ENCODE data around the gene DOCK2. TPM values are rescaled to one million over a fixed set of nuclear protein-coding genes. Genes with fewer than 3 reads are reported as not detected.

DOCK2 gene
- total RNA-seq, 1 experiment from 2014 or later: 13.3 TPM

- peak; percentile 83 for DNase-seq (ENCODE audit: low read depth)
Observed at GRCh38 chr5:169980418-169981053, 343.5 kb downstream of the DOCK2 start, which contains the start of gene INSYN2B. Gene INSYN2B (minus strand): TSS chr5:169980495. CDS start chr5:169883898, 96,597 bp downstream.

- DNase-seq (ENCODE audit: low read depth): no peak
Observed at GRCh38 chr5:169988206-169988605, 351.1 kb downstream of the DOCK2 start.

DNA sequence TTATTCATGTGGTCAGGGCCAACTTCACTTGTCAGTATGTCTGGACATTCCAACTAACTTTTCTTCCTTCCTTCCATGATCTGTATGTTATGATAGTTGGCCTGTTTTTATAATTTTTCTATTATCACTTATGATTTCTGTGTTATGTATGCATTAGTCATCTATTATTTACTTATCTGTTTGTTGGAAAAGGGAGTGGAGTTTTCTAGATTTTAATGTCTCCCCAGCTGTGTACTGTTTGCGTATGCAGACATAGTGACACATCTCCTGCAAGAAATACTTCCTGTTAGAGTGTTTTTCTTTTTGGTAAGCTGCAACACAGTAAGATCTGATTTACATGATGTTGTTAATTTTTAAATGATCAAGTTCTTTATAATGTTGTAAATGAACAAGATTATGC lies 351.9 kb downstream of the DOCK2 start:
- DNase-seq (ENCODE audit: low read depth): no peak

GRCh38 chr5:169989365-169989764 lies 352.3 kb downstream of the DOCK2 start:
- DNase-seq (ENCODE audit: low read depth): no peak

DNA sequence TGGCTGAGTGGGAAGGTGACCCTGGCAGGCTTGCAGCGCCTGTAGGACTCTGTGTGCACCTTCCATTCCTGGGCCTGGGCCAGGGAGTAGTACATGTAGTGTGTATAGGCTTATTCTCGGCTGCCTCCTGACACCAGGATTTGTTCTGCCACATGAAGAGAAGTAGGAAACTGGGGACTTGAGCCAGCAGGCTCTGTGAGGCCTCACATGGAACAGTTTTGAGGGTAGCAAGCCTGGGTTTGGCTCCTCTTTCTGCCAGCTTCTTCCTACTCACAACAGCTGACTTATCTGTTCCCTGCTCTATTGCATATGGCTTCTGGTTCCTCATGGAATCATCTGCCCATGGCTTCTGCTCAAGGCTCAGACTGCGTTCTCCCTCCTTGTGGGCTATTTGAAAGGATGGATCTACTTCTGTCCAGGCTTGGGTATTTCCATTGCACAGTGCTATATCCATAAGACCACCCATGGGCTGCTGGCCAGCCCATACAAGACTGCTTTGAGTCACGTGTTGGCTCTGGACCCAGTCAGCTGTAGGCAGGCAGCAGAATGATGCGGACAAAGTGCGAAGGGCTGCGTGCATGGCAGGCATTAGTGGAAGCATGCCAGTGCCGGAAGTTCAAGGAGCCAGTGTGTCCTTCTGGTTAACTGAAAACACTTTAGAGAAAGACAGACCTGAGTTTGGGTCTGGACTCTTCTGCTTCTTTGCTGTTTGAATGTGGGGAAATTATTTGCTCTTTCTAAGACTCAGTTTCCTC lies 354.2 kb downstream of the DOCK2 start:
- no peak for DNase-seq (ENCODE audit: low read depth)

DNA sequence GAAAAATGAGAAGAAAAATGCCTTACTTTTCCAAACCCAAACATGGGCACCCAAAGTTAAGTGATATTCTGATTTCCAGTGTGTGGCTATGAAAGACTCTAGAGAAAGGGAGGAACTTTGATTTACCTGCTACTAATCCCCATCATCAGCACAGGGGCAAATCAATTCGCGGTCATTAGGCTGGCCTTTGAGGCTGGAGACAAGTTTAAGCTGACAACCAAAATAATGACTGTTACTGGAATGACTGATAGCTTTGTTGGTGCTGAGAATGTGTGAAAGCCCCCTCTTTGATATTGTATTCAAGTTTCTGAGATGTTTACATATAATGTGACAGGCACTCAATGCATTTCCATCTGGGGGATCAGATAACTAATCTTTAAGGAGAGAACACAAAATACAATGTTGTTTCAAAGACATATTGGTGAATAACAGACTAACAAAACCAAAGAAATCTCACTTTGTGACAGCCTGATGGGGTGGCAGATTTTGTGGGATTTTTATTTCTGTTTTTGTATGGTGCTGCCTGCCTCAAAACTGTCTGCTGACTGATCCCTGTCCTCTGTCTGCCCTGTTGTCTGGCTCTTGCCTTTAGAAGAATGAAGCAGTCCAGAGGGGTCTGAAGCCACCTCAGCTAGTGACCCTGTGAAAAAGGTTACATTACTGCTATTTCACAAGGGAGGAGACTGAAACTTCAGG lies 355.9 kb downstream of the DOCK2 start:
- no peak for DNase-seq (ENCODE audit: low read depth)

- no peak for DNase-seq (ENCODE audit: low read depth)
Observed at GRCh38 chr5:169993485-169993790, 356.4 kb downstream of the DOCK2 start.

DNA sequence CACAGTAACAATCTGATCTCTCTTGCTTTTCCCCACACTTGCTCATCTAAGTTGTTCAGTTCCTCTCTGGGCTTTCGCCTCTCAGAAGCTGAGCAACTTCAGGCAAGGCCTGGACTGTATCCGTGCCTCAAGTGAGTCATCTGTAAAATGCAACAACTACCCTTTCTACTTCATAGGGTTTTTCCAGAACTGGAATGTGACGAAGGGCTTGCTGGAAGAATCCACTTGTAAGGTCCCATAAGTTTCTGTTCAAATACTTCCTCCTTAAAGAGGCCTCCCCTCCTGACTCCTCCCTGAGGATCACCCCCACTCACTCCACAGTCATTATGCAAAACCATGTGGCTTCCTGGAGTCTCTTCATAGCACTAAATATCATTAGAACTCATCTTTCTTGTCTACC lies 360.7 kb downstream of the DOCK2 start:
- DNase-seq (ENCODE audit: low read depth): no peak

GRCh38 chr5:169999621-170000020 lies 362.5 kb downstream of the DOCK2 start:
- no peak for DNase-seq (ENCODE audit: low read depth)

GRCh38 chr5:170000155-170000554 lies 363.1 kb downstream of the DOCK2 start:
- DNase-seq (ENCODE audit: low read depth): no peak

DNA sequence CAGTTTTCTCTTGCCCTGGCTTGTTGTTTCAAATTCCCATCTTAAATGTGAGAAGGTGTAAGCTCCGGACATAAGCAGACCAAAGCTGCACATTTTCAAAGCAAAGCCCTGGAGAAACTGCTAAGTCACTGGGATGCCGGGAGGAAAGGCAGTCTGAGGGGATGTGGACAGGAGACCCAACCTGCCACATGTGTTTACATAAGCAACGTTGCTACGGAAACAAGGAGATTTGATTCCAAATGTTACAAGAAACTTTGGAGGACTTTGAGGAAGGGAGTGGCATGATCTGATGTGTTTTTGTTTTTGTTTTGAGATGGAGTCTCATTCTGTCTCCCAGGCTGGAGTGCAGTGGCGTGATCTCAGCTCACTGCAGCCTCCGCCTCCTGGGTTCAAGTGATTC lies 368.9 kb downstream of the DOCK2 start:
- no peak for DNase-seq (ENCODE audit: low read depth)

DNA sequence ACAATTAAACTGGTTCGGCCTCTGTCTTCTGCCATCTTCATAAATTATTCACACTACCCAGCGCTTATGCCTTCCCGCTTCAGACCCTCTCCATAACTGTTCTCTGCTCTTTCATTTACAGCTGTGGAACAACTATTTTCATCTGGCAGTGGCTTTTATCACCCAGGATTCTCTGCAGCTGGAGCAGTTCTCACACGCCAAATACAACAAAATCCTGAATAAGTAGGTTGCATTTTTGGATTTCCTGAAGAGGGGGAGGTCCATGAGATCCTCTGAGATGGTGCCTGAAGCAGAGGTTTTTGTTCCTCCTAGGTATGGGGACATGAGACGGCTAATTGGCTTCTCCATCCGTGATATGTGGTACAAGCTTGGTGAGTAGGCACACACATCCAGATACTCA lies 371.3 kb downstream of the DOCK2 start:
- no peak for DNase-seq (ENCODE audit: low read depth)

DNA sequence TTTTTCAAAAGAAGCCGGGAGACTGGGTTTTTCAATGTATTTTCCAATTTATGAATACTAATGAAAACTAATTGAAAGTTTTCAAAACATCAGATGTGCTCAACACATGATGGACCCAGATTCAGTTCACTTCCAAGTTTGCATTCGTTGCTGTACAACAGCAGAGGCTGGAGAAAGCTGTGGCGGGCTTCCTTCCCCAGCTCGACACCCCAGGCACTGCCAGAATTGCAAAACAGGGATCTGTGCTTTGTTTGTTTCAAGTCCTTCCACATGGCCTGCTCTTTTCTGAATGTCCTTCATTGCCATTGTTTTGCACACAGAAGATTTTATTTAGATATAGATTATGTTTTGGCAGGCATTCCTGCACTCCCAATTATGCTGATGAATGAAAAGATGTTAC lies 373.5 kb downstream of the DOCK2 start:
- no peak for DNase-seq (ENCODE audit: low read depth)

DNA sequence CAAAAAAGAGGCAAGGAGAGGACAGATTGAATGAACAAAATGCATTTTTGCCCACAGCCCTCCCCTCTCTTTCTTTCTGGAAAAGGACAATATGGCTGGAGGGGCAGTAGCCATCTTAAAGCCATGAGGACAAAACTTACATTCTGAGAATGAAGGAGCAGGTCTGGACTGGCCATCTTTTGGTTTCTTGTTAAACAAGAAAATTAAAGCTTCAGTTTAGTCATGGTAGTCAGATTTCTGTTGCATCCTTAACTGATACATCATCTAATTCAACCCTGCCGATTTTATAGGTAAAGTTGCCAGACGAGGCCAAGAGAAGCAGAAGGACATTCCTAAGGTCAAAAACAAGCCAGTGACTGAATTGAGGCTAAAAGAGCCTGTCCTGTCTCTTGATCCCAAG lies 374.7 kb downstream of the DOCK2 start:
- no peak for DNase-seq (ENCODE audit: low read depth)

- no peak for DNase-seq (ENCODE audit: low read depth)
Observed at GRCh38 chr5:170012622-170013021, 375.5 kb downstream of the DOCK2 start.

GRCh38 chr5:170020423-170020822 lies 383.3 kb downstream of the DOCK2 start:
- DNase-seq (ENCODE audit: low read depth): no peak

DNA sequence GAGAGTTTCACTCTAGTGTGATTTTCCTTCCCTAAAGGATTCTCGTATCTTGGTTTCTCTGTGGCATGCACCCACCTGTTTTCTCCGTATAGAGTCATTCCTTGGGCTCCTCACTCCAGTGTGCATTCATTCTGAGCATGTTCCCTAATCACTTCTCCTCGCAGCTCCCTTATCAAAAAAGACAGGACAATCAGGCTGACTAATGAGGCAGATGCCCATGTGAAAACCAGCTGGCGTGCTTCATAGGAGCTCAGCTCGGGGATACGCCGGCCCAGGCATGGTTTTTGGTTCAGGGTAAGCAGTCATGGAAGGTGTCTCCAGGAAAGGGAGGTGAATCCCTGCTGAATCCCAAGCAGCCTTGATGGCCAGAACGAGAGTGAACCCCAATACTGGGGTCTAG lies 384.4 kb downstream of the DOCK2 start:
- DNase-seq (ENCODE audit: low read depth): no peak

GRCh38 chr5:170025853-170026252 lies 388.8 kb downstream of the DOCK2 start:
- DNase-seq (ENCODE audit: low read depth): no peak

DNA sequence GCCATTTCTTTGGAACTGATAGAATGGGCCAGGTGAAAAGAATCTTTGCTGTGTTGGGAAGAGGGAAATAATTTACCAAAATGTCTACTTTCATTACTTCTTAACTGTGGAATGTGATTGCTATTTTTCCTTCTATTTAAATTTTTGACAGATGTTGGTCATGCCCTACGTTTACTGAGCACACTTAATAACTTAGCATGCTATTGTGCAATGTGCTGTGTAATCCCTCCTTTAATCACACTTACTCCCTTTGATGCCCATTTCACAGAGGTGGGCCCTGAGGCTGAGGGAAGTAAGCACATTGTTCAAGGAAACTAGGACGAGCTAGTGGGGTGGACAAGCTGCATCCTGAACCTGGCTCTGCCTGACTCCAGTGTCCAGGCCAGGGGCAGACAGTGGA lies 391.0 kb downstream of the DOCK2 start:
- no peak for DNase-seq (ENCODE audit: low read depth)

DNA sequence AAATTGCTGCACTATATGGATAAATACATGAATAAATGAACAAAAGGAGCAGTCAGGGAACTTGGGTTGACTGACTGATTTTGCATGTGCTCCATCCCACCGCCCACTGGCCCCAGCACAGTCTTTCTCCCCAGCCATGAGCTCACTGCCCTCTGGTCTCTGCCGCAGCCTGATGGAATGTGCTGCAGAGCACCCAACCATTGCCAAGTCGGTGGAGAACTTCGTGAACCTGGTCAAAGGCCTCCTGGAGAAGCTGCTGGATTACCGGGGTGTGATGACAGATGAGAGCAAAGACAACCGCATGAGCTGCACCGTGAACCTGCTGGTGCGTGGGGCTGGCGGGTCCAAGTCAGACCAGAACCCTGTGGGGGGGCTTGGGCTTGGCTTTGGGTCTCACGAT lies 397.2 kb downstream of the DOCK2 start:
- no peak for DNase-seq (ENCODE audit: low read depth)

DNA sequence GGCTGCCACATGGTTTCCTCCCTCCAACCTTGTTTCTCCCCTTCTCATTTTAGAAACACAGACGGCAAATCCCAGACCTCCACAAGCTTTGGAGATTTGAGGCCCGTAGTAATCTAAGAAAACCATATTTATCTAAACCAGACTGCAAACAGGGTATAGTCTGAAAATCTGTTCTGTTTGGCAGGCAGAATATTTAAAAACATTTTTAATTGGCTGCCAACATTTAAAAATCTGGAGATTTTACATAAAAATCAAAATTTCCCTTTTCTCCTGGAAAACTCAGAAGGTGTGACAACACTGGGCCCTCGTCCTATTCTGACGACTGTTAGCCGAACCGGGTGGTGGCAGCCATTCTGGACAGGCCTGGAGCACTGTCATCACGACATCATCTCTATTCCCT lies 401.2 kb downstream of the DOCK2 start:
- no peak for DNase-seq (ENCODE audit: low read depth)

GRCh38 chr5:170039830-170040229 lies 402.8 kb downstream of the DOCK2 start:
- DNase-seq (ENCODE audit: low read depth): no peak

DNA sequence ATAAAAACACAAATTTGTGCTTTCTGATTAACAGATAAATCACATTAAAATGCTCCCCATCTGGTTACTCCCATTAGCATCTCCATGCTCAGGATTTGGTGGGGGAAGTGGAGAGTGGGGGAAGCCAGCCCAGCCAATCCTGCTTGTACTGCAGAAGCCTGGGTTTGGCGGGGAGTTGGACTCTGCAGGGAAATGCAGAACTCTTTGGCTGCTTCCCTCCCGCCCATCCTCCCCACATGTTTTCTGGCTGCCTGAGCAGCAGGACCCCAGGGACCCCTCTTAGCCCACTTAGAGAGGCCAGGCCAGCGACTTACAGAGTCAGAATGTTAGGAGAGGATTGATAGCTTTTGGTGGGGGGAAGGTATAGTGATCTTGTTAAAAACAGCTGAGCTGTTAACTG lies 409.2 kb downstream of the DOCK2 start:
- DNase-seq (ENCODE audit: low read depth): no peak

All from Daoy (cell line).